Ecto neural progenitor cell (in vitro differentiated cells): ENCODE results near the gene RAD50.
"Not testable (repeated sequence)": the region's sequence is repeated elsewhere in the genome, so short reads cannot be mapped to it uniquely, and the experiment has no call there.

Experiments used
- DNase-seq: peaks from one replicate; pipeline ENCODE4 v3.0.0-alpha.2; 2018; ENCODE audit warnings: low spot score

The RAD50 gene

DNA sequence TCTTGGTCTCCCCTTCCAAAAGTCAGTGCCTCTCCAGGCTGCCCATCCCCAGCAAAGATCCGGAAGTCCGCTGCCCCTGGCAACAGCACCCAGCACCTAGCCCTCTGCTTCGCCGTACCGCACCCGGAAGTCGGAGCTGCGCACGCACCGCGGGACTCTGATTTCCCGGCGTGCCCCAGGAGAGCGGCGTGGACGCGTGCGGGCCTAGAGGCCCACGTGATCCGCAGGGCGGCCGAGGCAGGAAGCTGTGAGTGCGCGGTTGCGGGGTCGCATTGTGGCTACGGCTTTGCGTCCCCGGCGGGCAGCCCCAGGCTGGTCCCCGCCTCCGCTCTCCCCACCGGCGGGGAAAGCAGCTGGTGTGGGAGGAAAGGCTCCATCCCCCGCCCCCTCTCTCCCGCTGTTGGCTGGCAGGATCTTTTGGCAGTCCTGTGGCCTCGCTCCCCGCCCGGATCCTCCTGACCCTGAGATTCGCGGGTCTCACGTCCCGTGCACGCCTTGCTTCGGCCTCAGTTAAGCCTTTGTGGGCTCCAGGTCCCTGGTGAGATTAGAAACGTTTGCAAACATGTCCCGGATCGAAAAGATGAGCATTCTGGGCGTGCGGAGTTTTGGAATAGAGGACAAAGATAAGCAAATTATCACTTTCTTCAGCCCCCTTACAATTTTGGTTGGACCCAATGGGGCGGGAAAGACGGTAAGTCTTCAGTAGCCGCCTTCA lies at the start of gene RAD50:
Gene RAD50, plus strand, starts transcription at position 215 of the 715 bp plus-strand sequence. Its CDS starts 348 bp downstream, at position 563.
- peak; percentile 92 for DNase-seq

- DNase-seq = no peak
These were observed 46.7 kb upstream of the RAD50 start for GRCh38 chr5:132510076-132510475.

GRCh38 chr5:132513618-132514336 lies 43.0 kb upstream of the RAD50 start:
- not testable (repeated sequence) for DNase-seq

- DNase-seq = not testable (repeated sequence)
These were observed 34.7 kb upstream of the RAD50 start for GRCh38 chr5:132522067-132522466.

GRCh38 chr5:132524877-132525276 lies 31.9 kb upstream of the RAD50 start:
- DNase-seq = not testable (repeated sequence)

GRCh38 chr5:132525299-132525724 lies 31.5 kb upstream of the RAD50 start:
- no peak for DNase-seq

DNA sequence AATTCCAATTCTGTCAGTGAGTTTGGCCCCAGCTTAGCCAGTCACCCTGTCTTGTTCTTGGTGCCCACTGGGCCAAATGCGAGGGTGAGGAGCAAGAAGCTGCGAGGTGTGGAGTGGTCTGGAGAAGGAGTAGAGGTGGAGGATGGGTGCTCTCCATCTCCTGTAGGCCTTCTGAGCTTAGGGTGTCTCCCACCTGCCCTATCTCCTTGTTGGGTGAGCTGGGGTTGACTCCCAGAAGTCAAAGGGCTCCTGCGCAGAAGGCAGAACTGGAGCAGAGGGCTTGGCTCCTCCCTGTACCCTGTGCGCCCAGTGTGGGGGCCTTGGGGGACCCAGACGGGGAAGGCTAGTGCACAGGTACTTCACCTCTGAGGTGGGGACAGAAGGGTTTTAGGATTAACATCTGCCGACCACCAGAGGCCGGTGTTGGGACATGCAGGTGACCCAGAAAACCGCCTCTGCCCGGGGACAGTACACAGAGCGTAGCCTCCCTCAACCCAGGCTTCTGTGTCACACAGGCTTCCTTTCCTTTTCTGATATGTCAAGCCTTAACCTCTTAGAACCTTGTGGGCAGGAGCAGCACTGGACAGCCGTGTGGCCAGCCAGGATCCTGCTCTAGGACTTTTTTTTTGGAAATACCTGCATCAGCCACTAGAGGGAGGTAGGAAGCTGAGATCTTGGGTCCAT lies 30.3 kb upstream of the RAD50 start:
- DNase-seq = peak; percentile 63

GRCh38 chr5:132526974-132527564 lies 29.7 kb upstream of the RAD50 start:
- DNase-seq = no peak

GRCh38 chr5:132528021-132528420 lies 28.8 kb upstream of the RAD50 start:
- no peak for DNase-seq

DNA sequence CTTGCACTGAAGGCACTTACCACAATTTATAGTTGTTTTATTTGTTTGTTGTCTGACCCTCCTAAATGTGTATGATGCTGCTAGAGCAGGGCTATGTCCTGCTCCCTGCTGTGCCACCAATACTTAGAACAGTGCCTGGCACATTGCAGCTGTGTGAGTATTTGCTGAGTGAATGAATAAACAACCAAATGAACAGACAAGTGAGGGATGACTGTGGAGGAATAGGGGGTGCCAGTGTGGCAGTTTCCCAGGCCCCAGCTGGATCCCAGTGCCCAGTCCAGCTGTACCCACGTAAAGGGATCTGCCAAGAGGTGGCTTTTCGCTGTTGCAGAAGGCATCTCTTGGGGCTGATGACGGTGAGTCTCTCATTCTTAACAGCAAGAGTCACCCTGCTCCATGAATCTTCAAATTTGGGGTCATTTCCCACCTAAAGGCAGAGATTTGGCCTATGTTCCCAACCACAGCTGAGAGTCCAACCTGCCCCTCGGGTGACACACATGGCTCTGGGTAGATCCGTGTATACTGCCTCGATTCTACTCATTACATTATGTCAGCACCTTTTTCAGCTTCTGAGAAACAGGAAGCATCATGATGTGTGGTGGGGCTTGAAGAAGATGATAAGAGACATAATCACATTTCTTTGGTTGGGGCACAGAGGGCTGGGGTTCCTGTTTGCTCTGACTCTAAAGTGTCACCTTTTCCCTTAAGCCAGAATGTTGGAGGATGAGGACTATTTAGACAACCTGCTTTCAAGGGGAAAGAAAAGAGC lies 27.7 kb upstream of the RAD50 start:
- no peak for DNase-seq

DNA sequence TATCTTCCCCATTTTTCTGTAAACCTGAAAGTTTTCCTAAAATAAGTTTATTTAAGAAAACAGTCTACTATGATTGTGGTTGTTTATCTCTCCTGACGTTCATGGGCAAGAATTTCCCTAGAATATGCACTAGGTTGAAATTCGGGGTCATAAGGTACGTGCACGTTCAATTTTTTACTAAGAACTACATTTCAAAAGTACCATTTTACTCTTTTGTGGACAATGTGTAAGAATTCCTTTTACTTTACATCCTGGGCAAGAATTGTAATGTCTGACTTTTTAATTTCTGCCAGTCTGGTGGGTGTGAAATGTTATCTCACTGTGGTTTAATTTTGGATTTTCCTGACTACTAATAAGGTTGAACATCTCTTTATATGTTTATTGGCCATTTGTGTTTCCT lies 25.8 kb upstream of the RAD50 start:
- DNase-seq = no peak

DNA sequence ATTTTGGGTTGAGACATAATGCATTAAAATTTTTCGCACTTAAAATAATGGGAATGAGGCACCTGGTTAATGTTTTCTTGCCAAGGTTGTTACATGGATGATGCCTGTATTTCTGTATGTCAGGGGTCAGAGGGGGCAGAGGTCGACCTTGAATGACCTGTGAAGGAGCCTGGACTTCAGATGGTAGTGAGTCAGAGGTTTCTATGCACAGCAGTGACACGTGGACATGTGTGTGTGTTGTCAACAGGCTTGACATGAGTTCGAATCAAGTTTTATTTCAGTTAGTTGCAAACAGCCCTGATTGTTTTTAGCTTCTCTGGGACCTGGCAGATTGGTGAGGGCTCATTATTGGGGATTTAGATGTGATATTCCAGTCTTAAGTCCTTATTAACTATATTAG lies 17.1 kb upstream of the RAD50 start:
- DNase-seq = no peak

DNA sequence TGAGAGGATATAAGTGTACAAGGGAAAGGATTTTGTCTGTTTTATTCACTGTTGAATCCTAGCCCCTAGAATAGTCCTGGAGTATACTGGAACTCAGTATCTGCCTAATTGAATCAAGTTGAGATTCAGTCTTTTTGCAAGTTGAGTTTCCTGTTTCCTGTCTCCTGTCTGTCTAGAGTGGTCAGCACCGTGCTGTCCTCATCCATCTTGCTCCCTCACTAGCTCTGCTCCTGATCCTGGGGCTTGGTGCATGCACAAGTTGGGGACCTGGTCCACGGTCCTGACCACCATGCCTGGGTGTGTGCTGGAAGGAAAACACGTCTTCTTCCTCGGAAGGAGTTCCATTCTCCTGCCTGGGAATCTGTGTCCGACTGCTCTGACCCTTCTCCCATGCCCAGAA lies 16.6 kb upstream of the RAD50 start:
- no peak for DNase-seq

DNA sequence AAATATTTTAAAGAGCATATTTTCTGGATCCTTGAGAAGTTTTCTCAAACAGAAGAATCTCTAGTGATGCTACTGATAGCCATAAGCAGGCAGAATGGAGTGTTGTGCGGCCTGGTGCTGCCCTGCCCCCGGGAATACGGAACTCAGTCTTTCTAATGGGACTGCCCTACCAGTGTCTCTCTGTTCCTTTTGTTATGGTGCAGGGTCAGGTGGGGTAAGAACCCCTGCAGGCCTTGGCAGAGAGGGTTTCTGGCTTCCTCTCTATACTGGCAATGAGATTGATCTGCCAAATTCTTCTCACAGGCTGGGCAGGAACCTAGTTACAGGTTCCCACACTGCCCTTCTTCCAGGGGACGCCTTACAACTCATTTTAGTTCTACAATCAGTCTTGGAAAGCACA lies 16.0 kb upstream of the RAD50 start:
- no peak for DNase-seq

- no peak for DNase-seq
These were observed 13.1 kb upstream of the RAD50 start, which contains the start of gene IL5 for GRCh38 chr5:132543472-132544201. Gene IL5 (minus strand): TSS chr5:132543522. CDS start chr5:132543478, 44 bp downstream.

DNA sequence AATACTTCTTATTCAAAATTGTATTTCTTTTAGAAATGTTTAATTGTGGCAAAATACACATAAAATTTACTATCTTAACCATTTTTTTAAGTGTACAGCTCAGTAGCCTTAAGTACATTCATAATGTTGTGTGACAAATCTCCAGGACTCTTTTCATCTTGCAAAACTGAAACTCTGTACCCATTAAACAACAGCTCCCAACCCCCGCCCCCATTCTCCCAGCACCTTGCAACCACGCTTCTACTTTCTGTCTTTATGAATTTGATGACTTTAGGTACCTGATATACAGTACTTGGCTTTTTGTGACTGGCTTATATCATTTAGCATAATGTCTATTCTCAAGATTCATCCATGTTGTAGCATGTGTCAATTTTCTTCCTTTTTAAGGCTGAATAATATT lies 10.7 kb upstream of the RAD50 start:
- DNase-seq = no peak

GRCh38 chr5:132547269-132547668 lies 9.5 kb upstream of the RAD50 start:
- no peak for DNase-seq

DNA sequence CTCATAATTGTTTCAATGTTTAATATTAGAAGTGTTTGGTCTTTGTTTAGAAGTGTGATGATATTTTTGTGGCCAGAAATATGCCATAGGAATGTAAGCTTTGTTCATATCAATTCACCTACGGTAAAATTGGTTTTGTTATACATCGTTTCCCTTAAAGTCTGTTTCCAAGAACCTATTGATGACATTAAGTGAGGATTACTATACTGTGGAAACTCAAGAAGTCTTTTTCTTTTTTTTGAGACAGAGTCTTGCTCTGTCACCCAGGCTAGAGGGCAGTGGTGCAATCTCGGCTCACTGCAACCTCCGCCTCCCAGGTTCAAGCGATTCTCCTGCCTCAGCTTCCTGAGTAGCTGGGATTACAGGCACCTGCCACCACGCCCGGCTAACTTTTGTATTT lies 7.9 kb upstream of the RAD50 start:
- DNase-seq = not testable (repeated sequence)

DNA sequence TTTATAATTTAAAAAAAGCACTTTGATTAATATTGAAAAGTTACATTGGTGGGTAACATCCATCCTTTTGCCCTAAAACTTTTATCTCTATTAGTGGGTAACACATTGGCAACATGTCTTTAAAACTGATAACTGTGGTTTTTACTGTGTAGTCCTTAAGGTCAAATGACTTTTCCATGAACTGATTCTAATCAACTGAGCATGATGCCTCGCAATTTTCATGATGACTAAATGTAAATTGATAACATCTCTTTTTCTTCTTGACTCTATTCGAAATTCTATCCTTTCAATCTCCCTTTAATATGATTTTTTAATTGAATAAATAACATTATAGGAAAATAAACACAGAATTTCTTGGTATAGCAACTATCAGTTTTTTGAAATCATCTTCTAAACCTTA lies 7.2 kb upstream of the RAD50 start:
- no peak for DNase-seq

DNA sequence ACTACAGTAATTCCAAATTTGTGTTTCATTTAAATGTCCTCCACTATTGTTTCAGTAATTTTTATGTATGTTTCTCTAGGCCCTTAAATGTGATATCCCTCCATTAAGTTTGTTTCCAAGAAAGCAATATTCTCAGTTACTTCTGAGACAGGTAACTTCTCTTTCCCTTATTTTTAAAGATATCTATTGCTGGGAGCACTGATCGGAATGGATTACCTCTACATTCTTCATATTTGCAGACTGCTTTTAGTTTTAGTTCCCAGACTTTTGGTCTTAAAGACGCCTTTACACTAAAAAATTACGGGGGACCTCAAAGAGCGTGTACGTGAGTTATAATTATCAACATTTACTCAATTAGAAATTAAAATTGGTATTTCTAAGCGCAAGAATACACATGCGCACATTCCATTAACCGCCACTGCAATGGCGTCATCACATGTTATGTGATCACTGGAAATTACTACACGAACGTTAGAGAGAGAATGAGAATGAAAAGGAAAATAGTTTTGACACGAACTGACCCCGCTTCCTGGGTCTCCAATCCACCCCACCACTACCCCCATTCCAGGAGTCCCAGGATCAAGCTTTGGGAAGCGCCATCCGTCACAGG lies 519 bp upstream of the RAD50 start:
- no peak for DNase-seq
